Measurements from ENCODE around the gene RALGDS. TPM values are rescaled to one million over a fixed set of nuclear protein-coding genes. Genes with fewer than 3 reads are reported as not detected.

The RALGDS gene
- total and polyA plus RNA-seq, 9 of the 15 experiments (the other 6 are each of a cell fraction or from before 2014, with no cell fraction given): 0.75 to 43.3 (median 27.1) TPM

DNA sequence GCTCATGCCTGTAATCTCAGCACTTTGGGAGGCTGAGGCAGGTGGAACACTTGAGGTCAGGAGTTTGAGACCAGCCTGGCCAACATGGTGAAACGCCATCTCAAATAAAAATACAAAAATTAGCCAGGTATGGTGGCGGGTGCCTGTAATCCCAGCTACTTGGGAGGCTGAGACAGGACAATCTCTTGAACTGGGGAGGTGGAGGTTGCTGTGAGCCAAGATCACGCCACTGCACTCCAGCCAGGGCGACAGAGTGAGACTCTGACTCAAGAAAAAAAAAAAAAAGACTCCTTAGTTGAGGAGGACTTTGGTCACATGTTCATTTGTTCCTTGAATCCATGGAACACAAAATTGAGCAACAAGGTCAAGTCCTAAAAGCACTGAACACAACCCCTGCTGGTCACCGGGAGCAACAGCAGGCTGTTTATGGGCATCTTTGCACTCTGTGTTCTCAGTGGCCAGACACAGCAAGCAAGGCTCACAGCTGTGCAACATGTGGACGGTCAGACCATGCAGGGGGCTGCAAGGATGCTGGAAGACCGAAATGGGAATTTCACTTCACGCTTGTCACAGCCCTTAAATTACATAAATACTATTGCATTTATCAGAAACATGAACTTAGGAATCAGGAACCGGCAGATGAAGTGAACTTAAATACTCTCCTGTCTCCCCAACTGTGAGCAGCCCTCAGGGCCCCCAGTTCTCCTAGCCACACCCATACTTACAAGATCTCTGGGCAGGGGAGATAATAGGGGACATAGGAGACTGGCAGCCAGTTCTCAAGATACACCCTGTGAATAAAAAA, 39.9 kb upstream of the RALGDS start (continued):
- no peak for TF ChIP-seq FOXK1 (CRISPR knock-in tag; IDR thresholded peaks at IDR 0.05; ENCODE audit: borderline replicate concordance)
- TF ChIP-seq U2AF1 (optimal IDR thresholded peaks at IDR 0.05; ENCODE audit: low read depth, low read length): no peak
- TF ChIP-seq ZBTB34 (CRISPR knock-in tag; IDR thresholded peaks at IDR 0.05): no peak
- no peak for TF ChIP-seq KAT8 (IDR thresholded peaks at IDR 0.05; ENCODE audit: low read depth)
- TF ChIP-seq BRCA1 (IDR thresholded peaks at IDR 0.05): no peak
- TF ChIP-seq BRCA1 (CRISPR knock-in tag; IDR thresholded peaks at IDR 0.05): no peak
- TF ChIP-seq SAFB2 (IDR thresholded peaks at IDR 0.05; ENCODE audit: borderline replicate concordance, low read depth, low read length, severe bottlenecking): no peak
- TF ChIP-seq, protein P1, sequence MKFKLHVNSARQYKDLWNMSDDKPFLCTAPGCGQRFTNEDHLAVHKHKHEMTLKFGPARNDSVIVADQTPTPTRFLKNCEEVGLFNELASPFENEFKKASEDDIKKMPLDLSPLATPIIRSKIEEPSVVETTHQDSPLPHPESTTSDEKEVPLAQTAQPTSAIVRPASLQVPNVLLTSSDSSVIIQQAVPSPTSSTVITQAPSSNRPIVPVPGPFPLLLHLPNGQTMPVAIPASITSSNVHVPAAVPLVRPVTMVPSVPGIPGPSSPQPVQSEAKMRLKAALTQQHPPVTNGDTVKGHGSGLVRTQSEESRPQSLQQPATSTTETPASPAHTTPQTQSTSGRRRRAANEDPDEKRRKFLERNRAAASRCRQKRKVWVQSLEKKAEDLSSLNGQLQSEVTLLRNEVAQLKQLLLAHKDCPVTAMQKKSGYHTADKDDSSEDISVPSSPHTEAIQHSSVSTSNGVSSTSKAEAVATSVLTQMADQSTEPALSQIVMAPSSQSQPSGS (CRISPR knock-in tag; IDR thresholded peaks at IDR 0.05): no peak
- TF ChIP-seq POLR2AphosphoS5 (IDR thresholded peaks at IDR 0.05; ENCODE audit: control insufficient read depth, insufficient read depth, low read depth, low read length): no peak
- no peak for TF ChIP-seq ZNF311 (CRISPR knock-in tag; IDR thresholded peaks at IDR 0.05)
- TF ChIP-seq TFE3 (CRISPR knock-in tag; IDR thresholded peaks at IDR 0.05): peak; percentile 49; the same call in 1 of the 2 replicates
- no peak for TF ChIP-seq ETV1 (tag; conservative IDR thresholded peaks at IDR 0.05; ENCODE audit: low read depth)
- TF ChIP-seq ASH1L (IDR thresholded peaks at IDR 0.05; ENCODE audit: borderline replicate concordance, low read depth, partially characterized antibody): no peak
